Right ventricle myocardium superior (tissue), 1 donor: ENCODE measurements around the gene TSEN15. TPM values are rescaled to one million over a fixed set of nuclear protein-coding genes. Genes with fewer than 3 reads are reported as not detected.
"Not testable (repeated sequence)": the region's sequence is repeated elsewhere in the genome, so short reads cannot be mapped to it uniquely, and the experiment has no call there.

Experiments used
- ATAC-seq: fragments of 200-7000 bp; cut with Tn5 transposase; one replicate; pipeline ENCODE4 v1.9.1; 2020; ENCODE audit warnings: mild to moderate bottlenecking; ENCODE audit not compliant: poor library complexity
- DNase-seq: peaks from one replicate; pipeline ENCODE4 v3.0.0-alpha.2; 2020
- intact Hi-C: fragments of 100-400 bp; cut with DNase I; formaldehyde crosslinking; loops from one replicate; pipeline ENCODE4 v1.11.2; 2022
- total RNA-seq: library from RNA; stranded (reverse); fragmentation: NEBNext Ultra II Directional; extraction: Animal tissue kit (Norgen Biotek cat#: 25700); gene quantifications from one replicate; pipeline ENCODE4 v1.2.1, GENCODE V29; 2021
- donor health status: DM: no; HTN: yes; CAD: no; lungs with severe emphysema.

TSEN15 gene
- total RNA-seq, 1 donor from 2014 or later: 25.0 TPM

- DNase-seq (no peak), ATAC-seq (peak; percentile 91)
- intact Hi-C loops: loop anchor here (2.0 to 10.0 kb wide), 2 partner anchors 147 to 609 kb away; no protein-coding TSS in a partner anchor
Measured at GRCh38 chr1:184075055-184076029, 23.8 kb downstream of the TSEN15 start.

GRCh38 chr1:184078564-184079249 lies 27.2 kb downstream of the TSEN15 start:
- no peak for DNase-seq
- no peak for ATAC-seq
- intact Hi-C loops: loop anchor here (10.0 kb wide), 1 partner anchor 606 kb away; no protein-coding TSS in a partner anchor

GRCh38 chr1:184080309-184080708 lies 28.8 kb downstream of the TSEN15 start:
- DNase-seq (no peak), ATAC-seq (no peak)
- intact Hi-C loops: no loop called here

GRCh38 chr1:184082541-184083415 lies 31.2 kb downstream of the TSEN15 start:
- no peak for DNase-seq
- intact Hi-C loops: no loop called here
- no peak for ATAC-seq

- intact Hi-C loops: no loop called here
- DNase-seq (no peak), ATAC-seq (no peak)
Measured at GRCh38 chr1:184085667-184086066, 34.1 kb downstream of the TSEN15 start.

- ATAC-seq (no peak), DNase-seq (no peak)
- intact Hi-C loops: no loop called here
Measured at GRCh38 chr1:184088037-184088436, 36.5 kb downstream of the TSEN15 start.

GRCh38 chr1:184093071-184093470 lies 41.5 kb downstream of the TSEN15 start:
- ATAC-seq (no peak), DNase-seq (no peak)
- intact Hi-C loops: no loop called here

GRCh38 chr1:184096005-184096404 lies 44.5 kb downstream of the TSEN15 start:
- DNase-seq: no peak
- no peak for ATAC-seq
- intact Hi-C loops: no loop called here

GRCh38 chr1:184096580-184096979 lies 45.0 kb downstream of the TSEN15 start:
- ATAC-seq, DNase-seq, intact Hi-C loops: not testable (repeated sequence)

GRCh38 chr1:184101141-184101540 lies 49.6 kb downstream of the TSEN15 start:
- ATAC-seq: no peak
- intact Hi-C loops: no loop called here
- no peak for DNase-seq

GRCh38 chr1:184101571-184101970 lies 50.0 kb downstream of the TSEN15 start:
- DNase-seq (no peak), ATAC-seq (no peak)
- intact Hi-C loops: no loop called here

GRCh38 chr1:184110272-184111204 lies 59.0 kb downstream of the TSEN15 start:
- DNase-seq: no peak
- no peak for ATAC-seq
- intact Hi-C loops: no loop called here

GRCh38 chr1:184112176-184112948 lies 60.8 kb downstream of the TSEN15 start:
- intact Hi-C loops: no loop called here
- ATAC-seq (no peak), DNase-seq (no peak)

- DNase-seq: no peak
- intact Hi-C loops: no loop called here
- ATAC-seq: no peak
Measured at GRCh38 chr1:184113251-184113650, 61.7 kb downstream of the TSEN15 start.

GRCh38 chr1:184114818-184115398 lies 63.4 kb downstream of the TSEN15 start:
- DNase-seq (no peak), ATAC-seq (no peak)
- intact Hi-C loops: no loop called here

- DNase-seq (no peak), ATAC-seq (no peak)
- intact Hi-C loops: no loop called here
Measured at GRCh38 chr1:184116287-184116686, 64.8 kb downstream of the TSEN15 start.

GRCh38 chr1:184118046-184118445 lies 66.5 kb downstream of the TSEN15 start:
- no peak for DNase-seq
- intact Hi-C loops: no loop called here
- no peak for ATAC-seq
